A549 treated with Mapracorat at 1 μM for 4 hours (cell line): ENCODE data around the gene DIDO1. TPM values are rescaled to one million over a fixed set of nuclear protein-coding genes. Genes with fewer than 3 reads are reported as not detected.

ENCODE experiments used
- total RNA-seq: library from RNA; stranded (reverse); fragments of 200-300 nt; extraction: Qiagen RNA extraction; gene quantifications from 5 replicates; pipeline ENCODE4 v1.2.3, GENCODE V29; 2022

Gene DIDO1
- 18.3 to 25.7 TPM (median 24.9 TPM) in 5 replicates for total RNA-seq

GRCh38 chr20:62926229-62927127 lies at the start of gene DIDO1:
DIDO1 (minus strand) TSS chr20:62926505.

GRCh38 chr20:62952373-62952967 lies 26.2 kb upstream of the DIDO1 start, which contains the start of gene SLC17A9:
SLC17A9 (plus strand) TSS chr20:62952709; CDS start chr20:62952831, 122 bp downstream.

GRCh38 chr20:62938105-62938888 lies 12.0 kb upstream of the DIDO1 start, which contains the start of gene GID8:
GID8 (plus strand) TSS chr20:62938147; CDS start chr20:62941503, 3,356 bp downstream.

GRCh38 chr20:62861726-62862336 lies 64.5 kb downstream of the DIDO1 start, which contains the start of gene TCFL5:
TCFL5 (minus strand) TSS chr20:62861822; CDS start chr20:62861670, 152 bp downstream.

Other genes with a start within 250 kb of the DIDO1 start
- gene NTSR1, start 217.7 kb downstream of the DIDO1 start, total RNA-seq: 0.07 to 0.18 TPM (median 0.09 TPM) in 5 replicates
- 20.5 to 24.3 TPM (median 24.1 TPM) in 5 replicates for gene MRGBP, start 130.0 kb downstream of the DIDO1 start, total RNA-seq
- gene OGFR, start 121.7 kb downstream of the DIDO1 start, total RNA-seq: 37.9 to 48.9 TPM (median 45.2 TPM) in 5 replicates
- gene COL9A3, start 109.5 kb downstream of the DIDO1 start, total RNA-seq: 0.33 to 0.96 TPM (median 0.66 TPM) in 5 replicates
- 3.4 to 5.0 TPM (median 4.7 TPM) in 5 replicates for gene TCFL5, start 64.7 kb downstream of the DIDO1 start, total RNA-seq
- gene GID8, start 11.6 kb upstream of the DIDO1 start, total RNA-seq: 20.2 to 22.5 TPM (median 21.2 TPM) in 5 replicates
- 0.06 to 0.18 TPM (median 0.09 TPM) in 3 of 5 replicates, not detected in the others for gene SLC17A9, start 26.2 kb upstream of the DIDO1 start, total RNA-seq
- gene BHLHE23, start 80.5 kb upstream of the DIDO1 start, total RNA-seq: not detected in 5 replicates